GM20431 (cell line): ENCODE measurements around the gene TASP1.
"Not testable (repeated sequence)": the region's sequence is repeated elsewhere in the genome, so short reads cannot be mapped to it uniquely, and the experiment has no call there.

Source experiments
- in situ Hi-C: fragments of 300-500 bp; cut with MseI, MboI; formaldehyde crosslinking; loops from one replicate; pipeline ENCODE4 v1.15.0; 2020; ENCODE audit warnings: low sequenced_read_pairs; ENCODE audit not compliant: unreplicated experiment

Gene TASP1

GRCh38 chr20:13364278-13365170 is 274.2 kb downstream of the TASP1 start:
- in situ Hi-C loops, result no loop called here

- in situ Hi-C loops, result no loop called here
Observed at GRCh38 chr20:13363473-13363872, 275.3 kb downstream of the TASP1 start.

- in situ Hi-C loops, result not testable (repeated sequence)
Observed at GRCh38 chr20:13362165-13362564, 276.6 kb downstream of the TASP1 start.

- in situ Hi-C loops, result not testable (repeated sequence)
Observed at GRCh38 chr20:13358936-13359335, 279.8 kb downstream of the TASP1 start.

- in situ Hi-C loops, result not testable (repeated sequence)
Observed at GRCh38 chr20:13357782-13358181, 280.9 kb downstream of the TASP1 start.

- in situ Hi-C loops, result no loop called here
Observed at GRCh38 chr20:13356591-13356990, 282.1 kb downstream of the TASP1 start.

- in situ Hi-C loops, result no loop called here
Observed at GRCh38 chr20:13355941-13356486, 282.7 kb downstream of the TASP1 start.

- in situ Hi-C loops, result no loop called here
Observed at GRCh38 chr20:13355411-13355810, 283.3 kb downstream of the TASP1 start.

- in situ Hi-C loops, result no loop called here
Observed at GRCh38 chr20:13353261-13353945, 285.3 kb downstream of the TASP1 start.

GRCh38 chr20:13349235-13349604 is 289.5 kb downstream of the TASP1 start:
- in situ Hi-C loops, result no loop called here

- in situ Hi-C loops, result no loop called here
Observed at GRCh38 chr20:13348311-13349234, 290.2 kb downstream of the TASP1 start.

GRCh38 chr20:13344671-13345070 is 294.1 kb downstream of the TASP1 start:
- in situ Hi-C loops, result no loop called here

- in situ Hi-C loops, result no loop called here
Observed at GRCh38 chr20:13342469-13343242, 296.1 kb downstream of the TASP1 start.

GRCh38 chr20:13341737-13342393 is 296.9 kb downstream of the TASP1 start:
- in situ Hi-C loops, result no loop called here

- in situ Hi-C loops, result no loop called here
Observed at GRCh38 chr20:13340088-13340487, 298.6 kb downstream of the TASP1 start.
